Lung (tissue), 12 donors: ENCODE data around the gene VCL. TPM values are rescaled to one million over a fixed set of nuclear protein-coding genes. Genes with fewer than 3 reads are reported as not detected.

Source experiments
- ATAC-seq: fragments of 200-7000 bp; cut with Tn5 transposase; one replicate; pipeline ENCODE4 v1.9.1; 2020; ENCODE audit warnings: moderate number of reproducible peaks; ENCODE audit not compliant: insufficient read depth, low FRiP score
- DNase-seq, 3 donors: peaks; one replicate each; pipeline ENCODE4 v3.0.0-alpha.2; 2013 to 2017
- H3K27ac ChIP-seq, 2 donors: one replicate each; pipeline ENCODE4 v1.5.1; 2013; ENCODE audit warnings: mild to moderate bottlenecking in 2 of 2, moderate library complexity in 2 of 2, control low read depth in 1 of 2, inconsistent platforms in 1 of 2, low read depth in 1 of 2, low read length in 1 of 2
- H3K27me3 ChIP-seq, 3 donors: one replicate each; pipeline ENCODE4 v1.5.1; 2013; ENCODE audit warnings: low read length in 2 of 3; ENCODE audit not compliant: control insufficient read depth in 3 of 3, insufficient read depth in 3 of 3
- H3K36me3 ChIP-seq, 4 donors: one replicate each; pipeline ENCODE4 v1.5.1; 2013; ENCODE audit warnings: low read length in 4 of 4, mild to moderate bottlenecking in 1 of 4, moderate library complexity in 1 of 4; ENCODE audit not compliant: control insufficient read depth in 4 of 4, insufficient read depth in 4 of 4
- H3K4me1 ChIP-seq, 5 donors: one replicate each; pipeline ENCODE4 v1.5.1; 2013; ENCODE audit warnings: low read length in 5 of 5, mild to moderate bottlenecking in 2 of 5, moderate library complexity in 1 of 5; ENCODE audit not compliant: control insufficient read depth in 5 of 5, insufficient read depth in 5 of 5
- H3K4me3 ChIP-seq: one replicate; pipeline ENCODE4 v1.5.1; 2013; ENCODE audit warnings: mild to moderate bottlenecking, control low read depth, moderate library complexity
- H3K9ac ChIP-seq, 2 donors: one replicate each; pipeline ENCODE4 v1.5.1; 2013; ENCODE audit warnings: low read length in 2 of 2, control low read depth in 1 of 2; ENCODE audit not compliant: insufficient read depth in 1 of 2
- H3K9me3 ChIP-seq, 4 donors: one replicate each; pipeline ENCODE4 v1.5.1; 2013; ENCODE audit warnings: low read length in 3 of 4, mild to moderate bottlenecking in 1 of 4, moderate library complexity in 1 of 4; ENCODE audit not compliant: control insufficient read depth in 4 of 4, insufficient read depth in 3 of 4
- WGBS, 2 donors: extraction: QIAGEN DNeasy Blood & Tissue Kit; methylation state at CpG; one replicate each; pipeline ENCODE4 v1.1.7; 2013; 5-methylcytosine and 5-hydroxymethylcytosine counted together
- polyA plus RNA-seq, 2 donors: library from polyadenylated mRNA; stranded (reverse); fragments of 200-250 nt; gene quantifications; one replicate each; pipeline ENCODE4 v1.2.1, GENCODE V29; 2013
- total RNA-seq, 2 donors: library from RNA; depleted of rRNA in 1 of 2; stranded (reverse); fragments of >200 nt in 1 of 2; gene quantifications; one replicate each; pipeline ENCODE4 v1.2.1, GENCODE V29; 2014 to 2021
- TF ChIP-seq, protein P1 (sequence below): IDR thresholded peaks from 2 replicates; pipeline ENCODE4 v1.5.1; 2012; ENCODE audit warnings: mild to moderate bottlenecking; ENCODE audit errors: control extremely low read depth, extremely low read depth
- donor health status: control.
- donor health status: control.
- donor health status: Bipolar disorder and iron deficiency.
- donor health status: healthy.
- donor health status: DM: yes; HTN: yes; CAD: no.

The VCL gene
- total and polyA plus RNA-seq, 4 donors: 24.5 to 181 (median 86.3) TPM

DNA sequence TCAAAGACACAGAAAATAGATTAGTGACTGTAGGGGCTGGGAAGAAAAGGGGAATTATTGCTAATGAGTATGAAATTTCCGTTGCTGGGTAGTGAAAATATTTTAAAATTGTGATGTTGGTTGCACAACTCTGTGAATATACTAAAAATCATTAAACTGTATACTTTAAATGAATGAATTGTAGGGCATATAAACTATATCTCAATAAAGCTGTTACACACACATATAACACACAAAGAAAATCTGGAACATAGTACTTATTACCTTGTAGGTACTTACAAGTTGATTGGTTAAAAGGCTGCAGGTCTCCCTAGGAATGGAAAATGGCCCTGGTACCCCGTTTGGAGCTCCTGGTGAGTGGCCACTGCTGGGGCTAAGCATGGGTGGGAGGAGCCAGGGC, 27.1 kb upstream of the VCL start:
- TF ChIP-seq, protein P1, sequence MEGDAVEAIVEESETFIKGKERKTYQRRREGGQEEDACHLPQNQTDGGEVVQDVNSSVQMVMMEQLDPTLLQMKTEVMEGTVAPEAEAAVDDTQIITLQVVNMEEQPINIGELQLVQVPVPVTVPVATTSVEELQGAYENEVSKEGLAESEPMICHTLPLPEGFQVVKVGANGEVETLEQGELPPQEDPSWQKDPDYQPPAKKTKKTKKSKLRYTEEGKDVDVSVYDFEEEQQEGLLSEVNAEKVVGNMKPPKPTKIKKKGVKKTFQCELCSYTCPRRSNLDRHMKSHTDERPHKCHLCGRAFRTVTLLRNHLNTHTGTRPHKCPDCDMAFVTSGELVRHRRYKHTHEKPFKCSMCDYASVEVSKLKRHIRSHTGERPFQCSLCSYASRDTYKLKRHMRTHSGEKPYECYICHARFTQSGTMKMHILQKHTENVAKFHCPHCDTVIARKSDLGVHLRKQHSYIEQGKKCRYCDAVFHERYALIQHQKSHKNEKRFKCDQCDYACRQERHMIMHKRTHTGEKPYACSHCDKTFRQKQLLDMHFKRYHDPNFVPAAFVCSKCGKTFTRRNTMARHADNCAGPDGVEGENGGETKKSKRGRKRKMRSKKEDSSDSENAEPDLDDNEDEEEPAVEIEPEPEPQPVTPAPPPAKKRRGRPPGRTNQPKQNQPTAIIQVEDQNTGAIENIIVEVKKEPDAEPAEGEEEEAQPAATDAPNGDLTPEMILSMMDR: no peak
- Histone ChIP-seq H3K4me1 (peaks cover 0 to 32% (median 14%) of the 10 kb centered on the region in 5 donors), H3K9ac (no peak overlapping the region), H3K9me3 (peaks cover 0 to 3% (median 0%) of the 10 kb centered on the region in 4 donors), H3K36me3 (no peaks in the 10 kb centered on the region), H3K27ac (no peak overlapping the region), H3K4me3 (no peak overlapping the region), H3K27me3 (no peaks in the 10 kb centered on the region)
- no peak for ATAC-seq
- 77 to 87% methylated on average over 2 of the region's 2 CpGs for WGBS, 2 donors
- no peak for DNase-seq

DNA sequence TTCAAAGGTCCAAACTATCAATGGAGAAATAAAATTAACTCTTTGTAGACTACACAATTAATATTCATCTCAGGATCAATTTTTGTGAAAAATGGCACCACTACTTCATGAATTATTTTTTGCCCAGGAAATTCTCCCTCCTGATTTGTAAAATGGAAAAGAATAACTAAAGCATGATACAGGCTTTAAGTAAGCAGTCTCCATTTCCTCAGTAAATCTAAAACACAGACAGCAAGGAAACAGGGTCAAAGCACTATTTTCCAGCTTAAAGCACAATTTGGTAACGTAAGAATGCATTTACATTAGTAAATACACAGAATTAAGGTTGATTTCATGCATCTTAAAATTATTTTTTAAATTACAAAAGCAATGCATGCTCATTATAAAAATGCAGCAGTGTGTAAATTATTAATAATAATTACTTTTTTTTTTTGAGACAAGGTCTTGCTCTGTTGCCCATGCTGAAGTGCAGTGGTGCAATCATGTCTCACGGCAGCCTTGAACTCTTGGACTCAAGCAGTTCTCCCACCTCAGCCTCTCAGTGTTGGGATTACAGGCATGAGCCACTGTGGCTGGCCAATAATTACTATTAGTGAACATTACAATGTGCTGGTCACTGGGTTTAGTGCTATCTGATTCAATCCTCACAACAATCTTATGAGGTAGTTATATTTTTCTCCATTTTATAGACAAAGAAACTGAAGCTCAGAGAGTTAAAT, 26.1 kb upstream of the VCL start:
- Histone ChIP-seq H3K27me3 (no peaks in the 10 kb centered on the region), H3K4me3 (no peak overlapping the region), H3K36me3 (no peaks in the 10 kb centered on the region), H3K9me3 (peaks cover 0 to 3% (median 0%) of the 10 kb centered on the region in 4 donors), H3K9ac (no peak overlapping the region), H3K27ac (no peak overlapping the region), H3K4me1 (peaks cover 0 to 22% (median 14%) of the 10 kb centered on the region in 5 donors)
- no peak for ATAC-seq
- no peak for DNase-seq
- WGBS, 2 donors: 82 to 89% methylated on average over 2 of the region's 2 CpGs
- TF ChIP-seq, protein P1: no peak

DNA sequence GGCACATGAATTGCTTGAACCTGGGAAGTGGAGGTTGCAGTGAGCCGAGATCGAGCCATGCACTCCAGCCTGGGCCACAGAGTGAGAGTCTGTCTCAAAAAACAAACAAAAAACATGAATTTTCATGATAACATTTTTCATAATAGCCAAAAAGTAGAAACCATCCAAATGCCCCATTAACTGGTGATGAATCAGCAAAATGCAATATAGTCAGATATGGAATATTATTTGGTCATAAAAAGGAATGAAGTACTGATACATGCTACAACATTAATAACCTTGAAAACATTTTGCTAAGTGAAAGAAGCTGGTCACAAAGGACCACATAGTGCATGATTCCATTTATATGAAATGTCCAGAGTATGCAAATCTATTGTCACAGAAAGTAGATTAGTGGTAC, 24.5 kb upstream of the VCL start:
- Histone ChIP-seq H3K27me3 (no peaks in the 10 kb centered on the region), H3K9ac (no peak overlapping the region), H3K9me3 (peaks cover 0 to 3% (median 0%) of the 10 kb centered on the region in 4 donors), H3K36me3 (no peaks in the 10 kb centered on the region), H3K27ac (no peak overlapping the region), H3K4me3 (no peak overlapping the region), H3K4me1 (peaks cover 0 to 7% (median 3%) of the 10 kb centered on the region in 5 donors)
- 99 to 100% methylated on average over 2 of the region's 2 CpGs for WGBS, 2 donors
- DNase-seq (no peak), ATAC-seq (no peak)
- TF ChIP-seq, protein P1: no peak
